Large intestine (tissue), 3 donors: ENCODE measurements around the gene PANK1. TPM values are rescaled to one million over a fixed set of nuclear protein-coding genes. Genes with fewer than 3 reads are reported as not detected.

ENCODE experiments used
- DNase-seq, 2 donors: peaks; one replicate each; pipeline versions ENCODE4 v3.0.0 to v3.0.0-alpha.2; 2013
- H3K27ac ChIP-seq: one replicate; pipeline ENCODE4 v1.5.1; 2013; ENCODE audit warnings: low read length
- H3K27me3 ChIP-seq: 2 replicates; pipeline ENCODE4 v1.6.1; 2013; ENCODE audit warnings: low read length; ENCODE audit not compliant: control insufficient read depth, insufficient read depth
- H3K36me3 ChIP-seq: 2 replicates; pipeline ENCODE4 v1.6.1; 2013; ENCODE audit warnings: low read length; ENCODE audit not compliant: control insufficient read depth, insufficient read depth
- H3K4me1 ChIP-seq: one replicate; pipeline ENCODE4 v1.6.1; 2013; ENCODE audit warnings: low read length; ENCODE audit not compliant: control insufficient read depth, insufficient read depth
- H3K4me3 ChIP-seq: one replicate; pipeline ENCODE4 v1.5.1; 2013; ENCODE audit warnings: low read length
- H3K9me3 ChIP-seq: one replicate; pipeline ENCODE4 v1.6.1; 2013; ENCODE audit warnings: mild to moderate bottlenecking, low read depth, low read length, moderate library complexity; ENCODE audit not compliant: control insufficient read depth
- whole genome bisulfite sequencing: methylation state at CpG from one replicate; pipeline ENCODE4 v1.1.5; 2013; ENCODE audit warnings: low lambda C conversion rate; ENCODE audit not compliant: insufficient coverage; 5-methylcytosine and 5-hydroxymethylcytosine counted together
- polyA plus RNA-seq: library from polyadenylated mRNA; unstranded; fragments of 120-200 nt; gene quantifications from one replicate; pipeline ENCODE4 v1.2.1, GENCODE V29; 2013

Gene PANK1
- polyA plus RNA-seq, 1 donor: 34.2 TPM

- Histone ChIP-seq H3K4me3 (no peak overlapping the region), H3K9me3 (no peaks in the 10 kb centered on the region), H3K36me3 (no peaks in the 10 kb centered on the region), H3K4me1 (peaks cover 11% of the 10 kb centered on the region), H3K27ac (no peak overlapping the region), H3K27me3 (no peaks in the 10 kb centered on the region)
- no peak for DNase-seq
- WGBS: no CpG with 5 or more reads among the region's 1 CpG
Measured at GRCh38 chr10:89670926-89671325, 25.9 kb upstream of the PANK1 start.

GRCh38 chr10:89669985-89670384, 24.9 kb upstream of the PANK1 start:
- Histone ChIP-seq H3K9me3 (no peaks in the 10 kb centered on the region), H3K4me1 (peaks cover 11% of the 10 kb centered on the region), H3K27ac (no peak overlapping the region), H3K36me3 (no peaks in the 10 kb centered on the region), H3K4me3 (no peak overlapping the region), H3K27me3 (no peaks in the 10 kb centered on the region)
- DNase-seq: no peak
- WGBS: 100% methylated on average over 1 of the region's 1 CpG

DNA sequence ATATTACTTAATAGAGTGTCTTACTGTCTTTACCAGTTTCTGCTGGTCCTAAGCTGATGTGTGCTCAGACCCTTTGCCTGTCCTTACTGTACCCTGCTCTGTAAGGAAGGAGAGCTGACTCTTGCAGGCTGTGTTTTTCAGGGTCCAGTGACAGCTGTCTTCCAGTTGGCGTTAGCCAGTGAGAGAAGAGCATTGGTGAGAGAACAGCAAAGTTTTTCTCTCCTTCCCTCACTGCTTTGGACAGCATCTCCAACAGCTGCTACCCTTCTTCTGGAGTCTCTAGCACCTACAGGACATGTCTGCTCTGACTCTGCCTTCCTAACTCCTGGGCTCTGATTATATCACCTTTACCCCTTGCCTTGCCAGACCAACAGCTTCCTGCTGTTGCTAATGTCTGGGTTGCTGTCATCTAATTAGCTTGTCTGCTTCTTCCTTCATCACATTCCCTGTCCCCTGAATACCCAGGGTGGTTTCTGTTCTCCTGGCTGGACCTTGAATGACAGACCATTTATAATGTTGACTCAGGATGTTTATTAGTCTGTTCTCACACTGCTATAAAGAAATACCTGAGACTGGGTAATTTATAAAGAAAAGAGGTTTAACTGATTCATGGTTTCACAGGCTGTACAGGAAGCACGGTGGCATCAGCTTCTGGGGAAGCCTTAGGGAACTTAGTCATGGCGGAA, 23.5 kb upstream of the PANK1 start:
- peak overlapping the region; percentile 68 for H3K27ac ChIP-seq
- no peaks in the 10 kb centered on the region for H3K9me3 ChIP-seq
- WGBS: no CpG with 5 or more reads among the region's 3 CpGs
- H3K4me1 ChIP-seq: peaks cover 11% of the 10 kb centered on the region
- no peaks in the 10 kb centered on the region for H3K27me3 ChIP-seq
- H3K4me3 ChIP-seq: no peak overlapping the region
- H3K36me3 ChIP-seq: no peaks in the 10 kb centered on the region
- peak; percentile 66 to 89 for DNase-seq

GRCh38 chr10:89666138-89666537, 21.1 kb upstream of the PANK1 start:
- Histone ChIP-seq H3K4me3 (no peak overlapping the region), H3K27me3 (no peaks in the 10 kb centered on the region), H3K27ac (no peak overlapping the region), H3K4me1 (peaks cover 11% of the 10 kb centered on the region), H3K36me3 (no peaks in the 10 kb centered on the region), H3K9me3 (no peaks in the 10 kb centered on the region)
- WGBS: no CpG with 5 or more reads among the region's 1 CpG
- no peak for DNase-seq

DNA sequence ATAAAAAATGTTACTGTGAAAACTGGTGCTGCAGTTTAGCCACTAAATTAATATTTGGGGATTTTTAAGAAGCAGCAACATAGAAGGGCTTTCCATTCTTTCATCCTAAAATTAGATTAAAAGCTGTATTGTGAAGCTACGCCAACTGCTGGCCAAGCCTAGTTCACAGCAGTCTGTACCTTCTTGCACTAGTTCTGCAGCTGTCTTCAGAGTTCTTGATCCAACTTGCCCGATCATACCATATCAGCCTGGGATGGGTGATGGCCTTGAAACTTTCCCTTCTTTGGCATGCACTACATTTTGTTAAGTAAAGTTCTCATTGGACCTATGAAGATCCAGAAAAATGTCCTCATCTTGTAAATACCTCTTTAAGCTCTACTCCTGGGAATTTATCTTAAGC, 20.3 kb upstream of the PANK1 start:
- no peak for DNase-seq
- Histone ChIP-seq H3K4me3 (no peak overlapping the region), H3K4me1 (peaks cover 11% of the 10 kb centered on the region), H3K36me3 (no peaks in the 10 kb centered on the region), H3K27ac (no peak overlapping the region), H3K9me3 (no peaks in the 10 kb centered on the region), H3K27me3 (no peaks in the 10 kb centered on the region)
- WGBS: no CpG with 5 or more reads among the region's 2 CpGs

- H3K9me3 ChIP-seq: no peaks in the 10 kb centered on the region
- no peak overlapping the region for H3K27ac ChIP-seq
- no peaks in the 10 kb centered on the region for H3K36me3 ChIP-seq
- H3K4me3 ChIP-seq: no peak overlapping the region
- H3K27me3 ChIP-seq: no peaks in the 10 kb centered on the region
- no CpG with 5 or more reads among the region's 3 CpGs for WGBS
- DNase-seq: no peak
- peaks cover 9% of the 10 kb centered on the region for H3K4me1 ChIP-seq
Measured at GRCh38 chr10:89664203-89664602, 19.2 kb upstream of the PANK1 start.

DNA sequence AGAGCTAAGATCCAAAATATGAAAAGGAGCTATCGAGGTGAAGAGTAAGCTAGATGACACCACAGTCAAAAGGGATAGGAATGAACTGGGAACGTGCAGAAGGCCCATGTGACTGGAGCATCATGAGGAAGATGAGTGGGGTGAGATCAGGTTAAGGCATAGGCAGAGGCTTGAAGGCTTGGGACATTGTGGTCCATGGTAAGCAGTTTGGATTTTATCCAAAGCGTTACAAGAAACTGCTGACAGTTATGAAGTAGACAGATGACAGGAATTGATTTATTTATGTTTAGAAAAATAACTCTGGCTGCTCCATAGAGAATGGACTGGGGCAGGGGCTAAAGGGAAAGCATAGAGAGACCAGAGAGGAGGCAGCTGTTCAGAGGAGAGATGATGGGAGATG, 18.1 kb upstream of the PANK1 start:
- Histone ChIP-seq H3K4me3 (no peak overlapping the region), H3K4me1 (peaks cover 4% of the 10 kb centered on the region), H3K27ac (no peak overlapping the region), H3K36me3 (no peaks in the 10 kb centered on the region), H3K27me3 (no peaks in the 10 kb centered on the region), H3K9me3 (no peaks in the 10 kb centered on the region)
- 60% methylated on average over 1 of the region's 3 CpGs for WGBS
- no peak for DNase-seq

DNA sequence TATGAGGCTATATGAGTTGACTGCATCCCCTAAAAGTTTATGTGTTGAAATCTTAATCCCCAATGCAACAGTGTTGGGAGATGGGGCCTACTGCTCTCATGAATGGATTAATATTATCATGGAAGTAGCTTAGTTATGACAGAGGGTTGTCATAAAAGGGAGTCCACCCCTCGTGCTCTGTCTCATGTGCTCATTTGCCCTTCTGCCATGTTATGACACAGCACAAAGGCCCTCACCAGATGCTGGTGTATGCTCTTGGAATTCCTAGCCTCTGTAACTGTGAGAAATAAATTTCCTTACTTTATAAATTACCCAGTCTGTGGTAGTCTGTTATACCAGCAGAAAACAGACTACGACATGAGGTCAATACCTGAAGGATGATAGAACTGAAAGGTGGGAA, 17.6 kb upstream of the PANK1 start:
- H3K4me3 ChIP-seq: no peak overlapping the region
- no peak overlapping the region for H3K27ac ChIP-seq
- DNase-seq: peak in 1 of 2 donors; percentile 27
- no peaks in the 10 kb centered on the region for H3K36me3 ChIP-seq
- H3K4me1 ChIP-seq: no peaks in the 10 kb centered on the region
- H3K9me3 ChIP-seq: peaks cover 3% of the 10 kb centered on the region
- no CpG with 5 or more reads among the region's 2 CpGs for WGBS
- no peaks in the 10 kb centered on the region for H3K27me3 ChIP-seq

DNA sequence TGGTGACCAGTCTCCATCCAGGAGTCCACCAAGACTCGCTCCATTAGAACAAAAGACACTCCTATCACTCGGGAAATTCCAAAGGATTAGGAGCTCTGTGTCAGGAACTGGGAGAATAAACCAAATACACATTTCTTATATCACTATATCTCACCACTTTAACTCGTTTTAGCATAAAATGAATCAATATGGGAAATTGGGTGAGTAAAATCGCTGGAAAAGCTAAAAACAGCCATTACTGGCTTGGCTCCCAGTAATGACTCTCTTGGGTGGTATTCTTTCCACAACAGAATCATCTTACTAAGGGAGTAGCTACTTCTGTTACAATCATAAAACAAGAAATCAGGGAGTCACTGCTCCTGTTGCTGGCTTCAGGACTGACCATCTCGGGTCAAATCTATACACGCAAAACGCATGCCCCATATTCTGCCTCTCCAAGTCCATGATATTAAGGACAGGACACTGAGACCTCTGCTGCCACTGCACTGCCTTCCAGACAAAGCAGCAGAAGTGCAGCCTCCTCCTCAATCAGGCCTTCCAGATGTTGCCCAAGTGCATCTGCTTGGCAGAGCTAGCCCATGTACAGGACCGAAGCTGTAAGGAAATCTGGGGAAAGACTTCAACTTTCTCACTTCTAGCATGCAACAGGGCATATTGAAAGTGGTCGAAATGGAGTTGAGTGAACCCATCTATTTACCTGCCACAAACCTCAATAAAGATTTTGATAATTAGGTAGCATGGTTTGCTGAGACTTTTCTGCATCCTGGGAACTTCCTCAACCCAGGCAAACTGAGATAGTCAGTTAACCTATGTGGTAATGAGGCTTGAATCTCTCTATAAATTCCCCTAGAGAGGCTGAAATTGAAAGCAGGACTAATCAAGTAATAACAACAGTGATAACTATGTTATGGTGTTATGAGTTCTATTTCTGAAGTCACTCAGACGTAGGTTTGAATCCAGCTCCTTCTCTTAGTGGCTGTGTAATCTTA, 14.4 kb upstream of the PANK1 start:
- DNase-seq: no peak
- no peak overlapping the region for H3K4me3 ChIP-seq
- no peak overlapping the region for H3K27ac ChIP-seq
- peaks cover 23% of the 10 kb centered on the region for H3K9me3 ChIP-seq
- no peaks in the 10 kb centered on the region for H3K36me3 ChIP-seq
- H3K27me3 ChIP-seq: no peaks in the 10 kb centered on the region
- peaks cover 20% of the 10 kb centered on the region for H3K4me1 ChIP-seq
- 85% methylated on average over 3 of the region's 10 CpGs for WGBS

DNA sequence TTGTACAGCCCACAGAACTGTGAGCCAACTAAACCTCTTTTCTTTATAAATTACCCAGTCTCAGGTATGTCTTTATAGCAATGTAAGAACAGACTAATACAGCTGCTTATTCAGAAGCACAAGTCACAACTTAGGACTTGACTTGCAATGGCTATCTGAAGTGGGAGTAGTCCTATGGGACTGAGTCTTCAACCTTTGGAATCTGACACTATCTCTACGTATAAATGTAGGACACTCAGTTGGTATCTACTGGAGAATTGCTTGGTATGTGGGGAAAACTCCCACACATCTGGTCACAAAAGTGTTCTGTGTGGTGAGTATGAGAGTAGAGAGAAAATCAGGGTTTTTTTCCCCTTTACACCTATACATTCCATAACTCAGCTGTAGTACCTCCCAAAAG, 12.3 kb upstream of the PANK1 start:
- WGBS: no CpG with 5 or more reads among the region's 1 CpG
- no peak for DNase-seq
- Histone ChIP-seq H3K36me3 (no peaks in the 10 kb centered on the region), H3K27me3 (no peaks in the 10 kb centered on the region), H3K9me3 (peaks cover 23% of the 10 kb centered on the region), H3K27ac (no peak overlapping the region), H3K4me3 (no peak overlapping the region), H3K4me1 (peaks cover 27% of the 10 kb centered on the region)
